Activated CD4-positive, CD25-positive, alpha-beta regulatory T cell treated with anti-CD3 and anti-CD28 coated beads, Interleukin-2, amount 50 U/mL, for 72 hours (primary cell): ENCODE data around the gene PRB3.

Experiments
- DNase-seq: peaks from one replicate; pipeline ENCODE4 v3.0.0; 2021

PRB3 gene

DNA sequence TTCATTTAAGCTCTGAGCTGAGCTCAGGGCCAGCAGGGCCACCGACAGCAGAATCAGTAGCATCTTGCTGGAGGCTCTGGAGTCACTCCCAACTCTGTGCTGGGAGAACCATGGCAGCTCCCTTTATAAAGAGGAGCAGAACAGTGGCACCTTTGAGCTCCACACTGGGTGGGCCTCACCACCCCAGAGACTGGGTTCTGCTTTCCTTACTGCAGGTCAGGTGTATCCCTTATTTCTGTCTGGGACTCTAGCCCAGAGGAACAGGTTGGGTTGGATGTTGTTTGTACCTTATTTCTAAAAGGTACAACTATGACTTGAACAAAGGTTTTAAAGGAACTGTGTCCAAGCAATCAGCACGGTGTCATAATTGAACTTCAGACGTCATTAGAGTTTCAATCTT, at the start of gene PRB3:
TSS of gene PRB3 (minus strand) at position 101 of the 400 bp plus-strand sequence. CDS start at position 63, 38 bp downstream.
- no peak for DNase-seq

DNA sequence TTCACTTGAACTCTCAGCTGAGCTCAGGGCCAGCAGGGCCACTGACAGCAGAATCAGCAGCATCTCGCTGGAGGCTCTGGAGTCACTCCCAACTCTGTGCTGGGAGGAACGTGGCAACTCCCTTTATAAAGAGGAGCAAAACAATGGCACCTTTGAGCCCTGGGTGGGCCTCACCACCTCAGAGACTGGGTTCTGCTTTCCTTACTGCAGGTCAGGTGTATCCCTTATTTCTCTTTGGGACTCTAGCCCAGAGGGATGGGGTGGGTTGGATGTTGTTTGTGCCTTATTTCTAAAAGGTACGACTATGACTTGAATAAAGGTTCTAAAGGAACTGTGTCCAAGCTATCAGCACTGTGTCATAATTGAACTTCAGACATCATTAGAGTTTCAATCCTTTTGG, 40.8 kb upstream of the PRB3 start, which contains the start of gene PRB4:
TSS of gene PRB4 (minus strand) at position 101 of the 400 bp plus-strand sequence. CDS start at position 63, 38 bp downstream.
- no peak for DNase-seq

DNA sequence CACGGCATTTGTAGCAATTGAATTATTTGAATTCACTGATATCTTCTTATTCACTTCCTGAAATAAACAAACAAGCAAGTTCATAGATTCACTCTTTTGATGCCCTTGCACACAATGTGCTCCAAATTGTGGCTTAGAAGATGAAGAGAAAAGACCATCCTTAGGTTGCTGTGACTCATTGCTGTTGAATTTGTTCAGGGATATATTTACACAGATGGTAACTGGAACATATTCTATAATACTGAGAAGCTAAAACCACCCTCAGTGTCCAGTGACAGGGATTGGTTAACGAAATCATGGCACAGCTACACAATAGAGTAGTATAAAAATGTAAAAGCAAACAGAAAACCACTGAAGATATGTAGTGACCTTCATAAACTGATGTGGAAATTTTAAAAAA, 37.6 kb upstream of the PRB3 start:
- no peak for DNase-seq

DNA sequence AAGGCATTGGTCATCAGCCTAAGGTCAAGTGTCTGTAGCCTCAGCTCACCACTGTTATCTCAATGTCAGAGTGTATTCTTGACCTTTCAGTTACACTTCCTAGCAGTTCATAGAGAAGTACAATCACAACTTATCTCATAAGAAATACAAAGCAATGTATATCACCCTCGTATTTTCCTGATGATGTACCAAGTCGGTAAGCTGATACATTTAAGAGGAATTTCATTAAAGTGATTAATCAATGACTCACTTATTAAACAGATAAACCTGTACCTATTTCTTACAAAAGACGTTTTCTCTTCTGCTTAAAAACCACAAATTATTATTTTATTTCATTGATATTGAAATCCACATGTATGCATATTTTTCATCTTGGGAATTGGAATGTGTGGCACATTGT, 3.9 kb upstream of the PRB3 start:
- no peak for DNase-seq

DNA sequence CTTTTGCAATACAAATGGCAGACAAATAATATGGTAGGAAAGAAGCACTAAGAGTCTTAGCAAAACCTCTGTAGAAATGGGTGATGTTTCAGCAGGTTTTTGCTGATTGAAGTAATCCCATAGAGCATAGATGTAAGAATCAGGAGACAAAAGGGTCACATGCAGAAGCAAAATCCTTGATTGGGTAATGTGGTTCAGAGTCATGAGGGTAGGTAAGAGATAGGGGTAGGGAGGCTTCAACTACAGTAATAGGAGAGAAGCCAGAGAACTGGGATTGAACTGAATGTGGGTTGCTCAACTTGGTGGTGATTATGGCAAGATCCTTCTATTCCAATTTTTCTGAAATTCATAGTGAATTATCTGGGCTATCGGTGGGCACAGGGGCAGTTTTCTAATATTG, 5.0 kb downstream of the PRB3 start:
- no peak for DNase-seq

DNA sequence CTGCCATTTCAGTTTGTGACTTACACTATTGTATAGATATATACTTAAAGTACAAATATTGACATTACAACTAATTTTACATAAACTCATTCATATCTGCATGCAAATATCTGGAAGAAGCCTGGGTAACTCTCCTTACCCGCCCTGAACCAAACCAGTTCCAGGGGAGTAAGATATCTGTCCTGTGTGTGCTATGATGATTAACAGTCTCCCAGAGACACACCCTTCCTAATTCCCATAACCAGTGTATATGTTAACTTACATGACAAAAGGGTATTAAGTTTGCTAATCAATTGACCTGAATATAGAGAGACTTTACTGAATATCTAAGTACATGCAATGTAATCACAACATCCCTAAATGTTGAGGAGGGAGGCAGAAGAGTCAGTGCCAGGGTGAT, 23.0 kb downstream of the PRB3 start:
- no peak for DNase-seq

DNA sequence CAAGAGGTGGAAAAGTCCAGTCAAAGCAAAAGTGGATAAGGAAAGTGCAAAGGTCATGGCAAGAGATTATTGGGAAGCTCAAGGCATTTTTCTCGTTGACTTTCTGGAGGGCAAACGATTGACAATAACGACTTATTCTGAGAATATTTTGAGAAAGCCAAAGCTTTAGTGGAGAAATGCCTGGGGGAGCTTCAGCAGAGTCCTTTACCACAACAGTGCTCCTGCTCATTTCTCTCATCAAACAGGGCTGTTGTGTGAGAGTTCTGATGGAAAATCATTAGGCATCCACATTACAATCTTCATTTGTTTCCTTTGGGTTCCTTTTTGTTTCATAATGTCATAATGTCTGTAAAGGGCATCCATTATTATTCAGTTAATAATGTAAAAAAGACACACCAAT, 26.9 kb downstream of the PRB3 start:
- DNase-seq: no peak

DNA sequence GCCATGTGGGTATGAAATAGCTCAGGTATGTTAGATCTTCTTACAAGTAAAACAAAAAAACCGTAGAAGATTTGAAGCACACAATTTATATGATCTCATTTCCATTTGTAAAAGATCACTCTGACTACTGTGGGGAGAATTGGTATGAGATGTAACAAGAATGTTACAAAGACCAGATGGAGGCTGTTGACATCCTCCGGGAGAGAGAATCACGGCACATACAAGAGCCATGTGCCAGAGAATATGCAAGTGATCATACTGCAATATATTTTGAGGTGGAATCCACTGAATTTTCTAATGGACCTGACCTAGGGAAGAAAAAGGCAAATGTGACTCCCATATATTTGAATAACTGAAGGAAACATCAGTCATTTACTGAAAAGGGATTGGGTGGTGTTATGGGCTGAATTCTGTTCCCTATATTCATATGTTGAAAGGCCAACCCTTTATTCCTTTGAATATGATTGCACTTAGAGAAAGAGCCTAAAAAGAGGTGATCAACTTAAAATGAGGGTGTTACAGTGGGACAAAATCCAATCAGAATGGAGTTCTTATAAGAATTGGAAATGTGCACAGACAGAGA, 29.1 kb downstream of the PRB3 start:
- DNase-seq: no peak

DNA sequence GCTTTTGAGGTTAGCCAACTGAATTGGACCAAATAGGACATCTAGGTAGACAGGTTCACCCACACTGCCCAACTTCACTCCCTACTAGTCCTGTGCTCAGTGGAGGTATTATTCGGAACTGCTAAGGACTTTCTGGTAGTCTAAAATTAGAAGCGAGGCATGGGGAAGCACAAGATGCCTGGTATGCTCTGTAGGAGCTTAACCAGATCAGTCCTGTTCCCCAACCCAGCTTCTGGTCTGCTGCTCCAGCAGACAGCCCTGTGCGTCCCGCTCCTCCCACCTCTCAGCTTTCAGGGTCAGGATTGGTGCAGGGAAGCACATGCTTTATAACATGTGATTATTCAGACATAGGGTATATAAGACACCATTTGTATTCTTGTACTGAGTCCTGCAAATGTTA, 31.2 kb downstream of the PRB3 start:
- no peak for DNase-seq

DNA sequence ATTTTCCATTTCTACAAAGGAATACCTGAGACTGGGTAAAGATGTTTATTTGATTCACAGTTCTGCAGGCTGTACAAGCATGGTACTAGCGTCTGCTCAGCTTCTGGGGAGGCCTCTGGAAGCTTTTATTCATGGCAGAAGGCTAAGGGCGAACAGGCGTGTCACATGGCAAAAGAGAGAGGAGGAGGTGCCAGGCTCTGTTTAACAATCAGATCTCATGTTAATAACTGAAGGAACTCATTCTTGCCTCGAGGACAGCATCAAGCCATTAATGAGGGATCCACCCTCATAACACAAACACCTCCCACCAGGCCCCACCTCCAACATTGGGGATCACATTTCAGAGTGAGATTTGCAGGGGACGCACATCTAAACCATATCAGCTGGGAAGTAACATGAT, 36.0 kb downstream of the PRB3 start:
- no peak for DNase-seq

DNA sequence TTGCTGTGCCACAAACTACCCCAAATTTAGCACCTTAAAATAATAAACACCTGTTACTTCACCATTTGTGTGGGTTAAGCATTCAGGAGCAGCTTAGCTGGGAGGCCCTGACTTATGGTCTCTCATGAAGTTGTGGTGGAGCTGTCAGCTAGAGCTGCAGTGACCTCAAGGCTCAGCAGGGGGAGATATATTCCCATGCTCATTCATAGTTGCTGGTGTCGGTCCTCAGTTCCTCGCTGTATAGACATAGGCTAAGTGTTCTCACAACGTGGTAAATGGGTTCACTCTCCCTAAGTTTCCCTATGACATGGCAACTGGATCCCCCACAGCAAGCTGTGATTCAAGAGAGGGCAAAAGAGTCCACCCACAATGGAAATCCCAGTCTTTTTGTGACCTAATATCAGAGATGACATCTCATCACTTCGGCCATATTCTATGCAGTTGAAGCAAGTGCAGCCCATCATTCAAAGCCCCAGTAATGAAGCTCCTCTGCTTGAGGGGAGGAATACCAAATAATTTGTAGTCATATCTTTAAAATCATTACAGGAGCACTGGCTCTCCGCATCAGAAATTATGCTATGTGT, 41.1 kb downstream of the PRB3 start:
- no peak for DNase-seq

DNA sequence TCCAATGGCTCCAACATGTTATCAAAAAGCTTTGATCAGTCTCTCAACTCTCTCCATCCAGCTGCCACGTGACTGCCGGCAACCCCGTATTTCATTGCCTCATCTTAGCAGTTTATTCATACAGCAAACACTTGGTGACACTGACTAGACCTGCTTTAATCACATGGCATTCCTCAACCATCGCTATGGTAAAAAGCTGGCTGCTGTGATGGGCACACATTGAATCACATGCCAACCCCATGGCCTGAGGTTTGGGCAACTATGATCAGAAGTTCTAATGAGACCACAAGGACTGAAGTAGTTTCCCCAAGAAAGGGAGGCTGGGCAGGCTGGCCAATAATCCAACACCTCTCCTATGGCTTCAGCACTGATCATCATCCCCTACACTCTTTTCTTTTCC, 42.1 kb downstream of the PRB3 start:
- no peak for DNase-seq
